Loucy (cell line): ENCODE results near the gene SCYGR6.
"Not testable (repeated sequence)": the region's sequence is repeated elsewhere in the genome, so short reads cannot be mapped to it uniquely, and the experiment has no call there.

Experiments used
- H2AFZ ChIP-seq: fragments of 200-600 bp; sonication (generic); 2 replicates; pipeline ENCODE4 v1.6.0; 2016; ENCODE audit warnings: antibody characterized with exemption, mild to moderate bottlenecking, low read length, moderate library complexity
- H3F3A ChIP-seq: fragments of 200-600 bp; 2 replicates; pipeline ENCODE4 v1.6.0; 2016; ENCODE audit warnings: antibody characterized with exemption, low read depth, mild to moderate bottlenecking
- H3K27me3 ChIP-seq: fragments of 200-600 bp; sonication (generic); 2 replicates; pipeline ENCODE4 v1.6.1; 2014; ENCODE audit warnings: low read length, mild to moderate bottlenecking; ENCODE audit not compliant: insufficient read depth, poor library complexity, severe bottlenecking
- H3K36me3 ChIP-seq: fragments of 200-600 bp; sonication (generic); 2 replicates; pipeline ENCODE4 v1.6.1; 2016; ENCODE audit warnings: low read length; ENCODE audit not compliant: insufficient read depth
- H3K4me1 ChIP-seq: fragments of 200-600 bp; sonication (generic); 2 replicates; pipeline ENCODE4 v1.5.1; 2014; ENCODE audit warnings: low read length, mild to moderate bottlenecking; ENCODE audit not compliant: insufficient read depth, poor library complexity, severe bottlenecking
- H3K4me2 ChIP-seq: fragments of 200-600 bp; sonication (generic); 2 replicates; pipeline ENCODE4 v1.6.0; 2014; ENCODE audit warnings: antibody characterized with exemption, low read length, low read depth, mild to moderate bottlenecking; ENCODE audit not compliant: poor library complexity, severe bottlenecking
- H3K4me3 ChIP-seq: fragments of 200-600 bp; sonication (generic); 2 replicates; pipeline ENCODE4 v1.5.1; 2014; ENCODE audit warnings: low read length, mild to moderate bottlenecking, mixed read lengths; ENCODE audit not compliant: poor library complexity, severe bottlenecking
- H3K79me2 ChIP-seq: fragments of 200-600 bp; sonication (generic); 2 replicates; pipeline ENCODE4 v1.6.1; 2014; ENCODE audit warnings: low read length; ENCODE audit not compliant: insufficient read depth
- H3K9ac ChIP-seq: fragments of 200-600 bp; sonication (generic); 2 replicates; pipeline ENCODE4 v1.6.0; 2014; ENCODE audit warnings: mild to moderate bottlenecking, low read depth, low read length, moderate library complexity; ENCODE audit not compliant: poor library complexity, severe bottlenecking
- H3K9me2 ChIP-seq: fragments of 200-600 bp; sonication (generic); replicated peaks from 2 replicates; pipeline ENCODE4 v1.6.1; 2016; ENCODE audit warnings: low read depth, low read length, mixed read lengths
- H3K9me3 ChIP-seq: fragments of 200-600 bp; sonication (generic); 2 replicates; pipeline ENCODE4 v1.6.1; 2014; ENCODE audit warnings: mild to moderate bottlenecking, antibody characterized with exemption, low read length, low read depth; ENCODE audit not compliant: insufficient read depth
- H4K20me1 ChIP-seq: fragments of 200-600 bp; sonication (generic); 2 replicates; pipeline ENCODE4 v1.6.0; 2014; ENCODE audit warnings: antibody characterized with exemption, low read length, mild to moderate bottlenecking; ENCODE audit not compliant: insufficient read depth, poor library complexity, severe bottlenecking
- CTCF ChIP-seq: fragments of 200-600 bp; sonication (generic); conservative IDR thresholded peaks from 2 replicates; pipeline ENCODE4 v1.5.1; 2014; ENCODE audit warnings: mild to moderate bottlenecking, antibody characterized with exemption, low read length
- EZH2phosphoT487 ChIP-seq: fragments of 200-600 bp; IDR thresholded peaks from 2 replicates; pipeline ENCODE4 v1.6.1; 2018; ENCODE audit warnings: antibody characterized with exemption, mild to moderate bottlenecking, moderate library complexity, borderline replicate concordance

The SCYGR6 gene

GRCh38 chr2:227728035-227728434, 3.5 kb upstream of the SCYGR6 start, which contains the start of gene SCYGR7:
TSS of gene SCYGR7 (plus strand) at chr2:227728335. CDS start at chr2:227728335, 0 bp downstream.
- no peak within 1 kb of the TSS for H3K9ac ChIP-seq
- no peak within 1 kb of the TSS for H3K4me3 ChIP-seq
- H3F3A ChIP-seq = no peaks in the 10 kb centered on the region
- TF ChIP-seq EZH2phosphoT487 = no peak
- no peak for TF ChIP-seq CTCF
- H3K4me2 ChIP-seq = no peak within 1 kb of the TSS
- H3K27me3 ChIP-seq = no peaks in the 10 kb centered on the region
- no peaks in the 10 kb centered on the region for H3K9me3 ChIP-seq
- H3K79me2 ChIP-seq = no peaks in the 10 kb centered on the region
- no peaks in the 10 kb centered on the region for H3K36me3 ChIP-seq
- no peaks in the 10 kb centered on the region for H3K4me1 ChIP-seq
- no peaks in the 10 kb centered on the region for H4K20me1 ChIP-seq
- no peak within 1 kb of the TSS for H2AFZ ChIP-seq
- H3K9me2 ChIP-seq = no peaks in the 10 kb centered on the region

DNA sequence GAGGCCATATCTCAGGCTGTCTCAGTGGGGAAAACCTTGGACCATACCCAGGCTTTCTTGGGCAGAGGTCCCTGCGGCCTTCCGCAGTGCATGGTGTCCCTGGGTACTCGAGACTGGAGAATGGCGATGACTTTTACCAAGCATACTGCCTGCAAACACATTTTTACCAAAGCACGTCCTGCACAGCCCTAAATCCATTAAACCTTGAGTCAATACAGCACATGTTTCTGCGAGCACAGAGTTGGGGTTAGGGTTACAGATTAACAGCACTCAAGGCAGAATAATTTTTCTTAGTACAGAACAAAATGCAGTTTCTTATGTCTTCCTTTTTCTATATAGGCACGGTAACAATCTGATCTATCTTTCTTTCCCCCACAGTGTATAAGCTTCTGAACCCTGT, 1.7 kb downstream of the SCYGR6 start:
- not testable (repeated sequence) for H3K27me3 ChIP-seq, H3K4me2 ChIP-seq, H3K4me1 ChIP-seq, H3K4me3 ChIP-seq, H3K9me2 ChIP-seq, H4K20me1 ChIP-seq, H3F3A ChIP-seq, H3K9ac ChIP-seq, H3K36me3 ChIP-seq, H3K79me2 ChIP-seq, H2AFZ ChIP-seq, H3K9me3 ChIP-seq

DNA sequence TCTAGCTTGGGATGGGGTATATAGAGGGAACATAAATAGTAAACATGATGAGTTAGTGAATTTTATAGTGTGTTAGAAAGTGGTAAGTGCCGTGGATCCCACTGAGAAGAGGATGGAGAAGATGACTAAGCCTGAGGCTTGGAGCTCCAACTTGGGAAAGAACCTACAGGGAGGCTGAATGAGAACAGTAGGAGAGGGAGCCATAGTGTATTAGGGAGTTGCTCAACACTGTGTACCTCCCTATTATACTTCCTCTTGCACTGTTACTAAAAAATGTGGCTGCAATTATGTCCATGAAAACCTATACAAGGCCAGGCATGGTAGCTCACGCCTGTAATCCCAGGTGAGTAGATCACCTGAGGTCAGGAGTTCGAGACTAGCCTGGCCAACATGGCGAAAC, 3.9 kb downstream of the SCYGR6 start:
- Histone ChIP-seq H3K9ac (no peak overlapping the region), H4K20me1 (no peaks in the 10 kb centered on the region), H3K9me3 (no peaks in the 10 kb centered on the region), H3F3A (no peaks in the 10 kb centered on the region), H2AFZ (no peak overlapping the region), H3K36me3 (no peaks in the 10 kb centered on the region), H3K9me2 (no peaks in the 10 kb centered on the region), H3K4me2 (no peak overlapping the region), H3K27me3 (no peaks in the 10 kb centered on the region), H3K4me1 (no peaks in the 10 kb centered on the region), H3K79me2 (no peaks in the 10 kb centered on the region), H3K4me3 (no peak overlapping the region)
- no peak for TF ChIP-seq CTCF
- TF ChIP-seq EZH2phosphoT487 = no peak

DNA sequence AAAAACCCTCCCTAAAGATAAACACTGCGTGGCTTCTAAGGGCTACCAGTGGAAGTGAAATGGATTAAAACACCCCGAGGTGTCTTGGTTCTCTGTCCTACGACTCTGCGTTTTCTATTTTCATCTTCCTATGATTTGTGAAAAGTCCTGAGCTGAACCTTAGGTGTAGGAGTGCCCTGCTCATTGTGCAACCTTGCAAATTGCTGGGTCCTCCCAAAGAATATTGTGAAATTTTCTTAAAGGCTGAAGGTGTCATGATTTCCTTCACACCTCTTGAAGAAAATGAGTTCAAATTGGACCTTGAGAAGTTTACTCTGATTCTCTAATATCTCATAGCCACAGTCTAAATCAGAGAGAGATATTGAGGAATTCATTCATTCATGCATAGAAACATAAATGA, 4.9 kb downstream of the SCYGR6 start:
- no peaks in the 10 kb centered on the region for H3K27me3 ChIP-seq
- no peaks in the 10 kb centered on the region for H3K9me2 ChIP-seq
- no peaks in the 10 kb centered on the region for H3K79me2 ChIP-seq
- no peak overlapping the region for H3K4me3 ChIP-seq
- H3K9ac ChIP-seq = no peak overlapping the region
- H3K36me3 ChIP-seq = no peaks in the 10 kb centered on the region
- no peaks in the 10 kb centered on the region for H3K4me1 ChIP-seq
- TF ChIP-seq EZH2phosphoT487 (no peak), CTCF (no peak)
- H4K20me1 ChIP-seq = no peaks in the 10 kb centered on the region
- H2AFZ ChIP-seq = no peak overlapping the region
- no peak overlapping the region for H3K4me2 ChIP-seq
- H3F3A ChIP-seq = no peaks in the 10 kb centered on the region
- no peaks in the 10 kb centered on the region for H3K9me3 ChIP-seq
